GM12874 (cell line): ENCODE measurements around the gene ARL11.

Experiments
- CTCF ChIP-seq: IDR thresholded peaks from 2 replicates; pipeline ENCODE4 v1.5.1; 2011; ENCODE audit warnings: low read depth, mild to moderate bottlenecking, control low read depth, low read length, moderate library complexity; ENCODE audit not compliant: insufficient read depth

Gene ARL11

GRCh38 chr13:49657241-49657641 is 28.9 kb downstream of the ARL11 start:
- TF ChIP-seq CTCF: no peak

GRCh38 chr13:49664606-49665005 is 36.3 kb downstream of the ARL11 start:
- no peak for TF ChIP-seq CTCF

- no peak for TF ChIP-seq CTCF
Observed at GRCh38 chr13:49667773-49668172, 39.5 kb downstream of the ARL11 start.

GRCh38 chr13:49669735-49670309 is 41.5 kb downstream of the ARL11 start:
- TF ChIP-seq CTCF: peak; percentile 69

GRCh38 chr13:49670828-49671227 is 42.5 kb downstream of the ARL11 start:
- no peak for TF ChIP-seq CTCF

- no peak for TF ChIP-seq CTCF
Observed at GRCh38 chr13:49676581-49677298, 48.4 kb downstream of the ARL11 start.

- no peak for TF ChIP-seq CTCF
Observed at GRCh38 chr13:49678191-49678914, 50.0 kb downstream of the ARL11 start.
